Measurements from ENCODE around the gene IMPA2. TPM values are rescaled to one million over a fixed set of nuclear protein-coding genes. Genes with fewer than 3 reads are reported as not detected.

IMPA2 gene
- polyA plus RNA-seq, 1 donor: 34.8 TPM

- H3K4me3 ChIP-seq (ENCODE audit: low read length): no peak overlapping the region
- WGBS (ENCODE audit: insufficient coverage, low lambda C conversion rate): no CpG with 5 or more reads among the region's 8 CpGs
- no peak for DNase-seq
- H3K4me1 ChIP-seq (ENCODE audit: control insufficient read depth, insufficient read depth, low read length): peaks cover 8% of the 10 kb centered on the region
- H3K36me3 ChIP-seq (ENCODE audit: control insufficient read depth, insufficient read depth, low read length): peaks cover 3% of the 10 kb centered on the region
- no peaks in the 10 kb centered on the region for H3K27me3 ChIP-seq (ENCODE audit: control insufficient read depth, insufficient read depth, low read length)
- H3K9me3 ChIP-seq (ENCODE audit: control insufficient read depth, low read depth, low read length): no peaks in the 10 kb centered on the region
- H3K27ac ChIP-seq (ENCODE audit: low read length): no peak overlapping the region
These were observed 7.9 kb downstream of the IMPA2 start for GRCh38 chr18:11989174-11989573.

- Histone ChIP-seq H3K9me3 (ENCODE audit: control insufficient read depth, low read depth, low read length) (no peaks in the 10 kb centered on the region), H3K4me3 (ENCODE audit: low read length) (no peak overlapping the region), H3K36me3 (ENCODE audit: control insufficient read depth, insufficient read depth, low read length) (peaks cover 3% of the 10 kb centered on the region), H3K4me1 (ENCODE audit: control insufficient read depth, insufficient read depth, low read length) (peaks cover 16% of the 10 kb centered on the region), H3K27me3 (ENCODE audit: control insufficient read depth, insufficient read depth, low read length) (no peaks in the 10 kb centered on the region), H3K27ac (ENCODE audit: low read length) (peak overlapping the region; percentile 3)
- no peak for DNase-seq
- no CpG with 5 or more reads among the region's 6 CpGs for WGBS (ENCODE audit: insufficient coverage, low lambda C conversion rate)
These were observed 8.7 kb downstream of the IMPA2 start for GRCh38 chr18:11989966-11990380.

- Histone ChIP-seq H3K4me3 (ENCODE audit: low read length) (no peak overlapping the region), H3K36me3 (ENCODE audit: control insufficient read depth, insufficient read depth, low read length) (peaks cover 3% of the 10 kb centered on the region), H3K27me3 (ENCODE audit: control insufficient read depth, insufficient read depth, low read length) (no peaks in the 10 kb centered on the region), H3K27ac (ENCODE audit: low read length) (no peak overlapping the region), H3K9me3 (ENCODE audit: control insufficient read depth, low read depth, low read length) (no peaks in the 10 kb centered on the region), H3K4me1 (ENCODE audit: control insufficient read depth, insufficient read depth, low read length) (peaks cover 20% of the 10 kb centered on the region)
- no peak for DNase-seq
- WGBS (ENCODE audit: insufficient coverage, low lambda C conversion rate): no CpG with 5 or more reads among the region's 9 CpGs
These were observed 9.2 kb downstream of the IMPA2 start for GRCh38 chr18:11990539-11990938.

GRCh38 chr18:11991021-11991795 lies 9.9 kb downstream of the IMPA2 start:
- Histone ChIP-seq H3K4me3 (ENCODE audit: low read length) (no peak overlapping the region), H3K4me1 (ENCODE audit: control insufficient read depth, insufficient read depth, low read length) (peaks cover 25% of the 10 kb centered on the region), H3K27ac (ENCODE audit: low read length) (no peak overlapping the region), H3K27me3 (ENCODE audit: control insufficient read depth, insufficient read depth, low read length) (no peaks in the 10 kb centered on the region), H3K36me3 (ENCODE audit: control insufficient read depth, insufficient read depth, low read length) (no peaks in the 10 kb centered on the region), H3K9me3 (ENCODE audit: control insufficient read depth, low read depth, low read length) (no peaks in the 10 kb centered on the region)
- no peak for DNase-seq
- no CpG with 5 or more reads among the region's 19 CpGs for WGBS (ENCODE audit: insufficient coverage, low lambda C conversion rate)

GRCh38 chr18:11992096-11992790 lies 10.9 kb downstream of the IMPA2 start:
- Histone ChIP-seq H3K9me3 (ENCODE audit: control insufficient read depth, low read depth, low read length) (no peaks in the 10 kb centered on the region), H3K36me3 (ENCODE audit: control insufficient read depth, insufficient read depth, low read length) (no peaks in the 10 kb centered on the region), H3K27ac (ENCODE audit: low read length) (no peak overlapping the region), H3K4me3 (ENCODE audit: low read length) (no peak overlapping the region), H3K27me3 (ENCODE audit: control insufficient read depth, insufficient read depth, low read length) (no peaks in the 10 kb centered on the region), H3K4me1 (ENCODE audit: control insufficient read depth, insufficient read depth, low read length) (peaks cover 25% of the 10 kb centered on the region)
- DNase-seq: no peak
- WGBS (ENCODE audit: insufficient coverage, low lambda C conversion rate): no CpG with 5 or more reads among the region's 12 CpGs

- Histone ChIP-seq H3K9me3 (ENCODE audit: control insufficient read depth, low read depth, low read length) (no peaks in the 10 kb centered on the region), H3K27me3 (ENCODE audit: control insufficient read depth, insufficient read depth, low read length) (no peaks in the 10 kb centered on the region), H3K4me1 (ENCODE audit: control insufficient read depth, insufficient read depth, low read length) (peaks cover 27% of the 10 kb centered on the region), H3K36me3 (ENCODE audit: control insufficient read depth, insufficient read depth, low read length) (no peaks in the 10 kb centered on the region), H3K4me3 (ENCODE audit: low read length) (no peak overlapping the region), H3K27ac (ENCODE audit: low read length) (peak overlapping the region; percentile 76)
- no CpG with 5 or more reads among the region's 11 CpGs for WGBS (ENCODE audit: insufficient coverage, low lambda C conversion rate)
- DNase-seq: no peak
These were observed 12.1 kb downstream of the IMPA2 start for GRCh38 chr18:11993264-11993916.

- Histone ChIP-seq H3K4me1 (ENCODE audit: control insufficient read depth, insufficient read depth, low read length) (peaks cover 28% of the 10 kb centered on the region), H3K9me3 (ENCODE audit: control insufficient read depth, low read depth, low read length) (no peaks in the 10 kb centered on the region), H3K27ac (ENCODE audit: low read length) (peak overlapping the region; percentile 76), H3K27me3 (ENCODE audit: control insufficient read depth, insufficient read depth, low read length) (no peaks in the 10 kb centered on the region), H3K4me3 (ENCODE audit: low read length) (no peak overlapping the region), H3K36me3 (ENCODE audit: control insufficient read depth, insufficient read depth, low read length) (no peaks in the 10 kb centered on the region)
- DNase-seq: peak; percentile 82 to 91
- no CpG with 5 or more reads among the region's 4 CpGs for WGBS (ENCODE audit: insufficient coverage, low lambda C conversion rate)
These were observed 13.0 kb downstream of the IMPA2 start for GRCh38 chr18:11994336-11994702.

- H3K36me3 ChIP-seq (ENCODE audit: control insufficient read depth, insufficient read depth, low read length): no peaks in the 10 kb centered on the region
- H3K4me1 ChIP-seq (ENCODE audit: control insufficient read depth, insufficient read depth, low read length): peaks cover 34% of the 10 kb centered on the region
- peak overlapping the region; percentile 76 for H3K27ac ChIP-seq (ENCODE audit: low read length)
- WGBS (ENCODE audit: insufficient coverage, low lambda C conversion rate): no CpG with 5 or more reads among the region's 11 CpGs
- H3K27me3 ChIP-seq (ENCODE audit: control insufficient read depth, insufficient read depth, low read length): no peaks in the 10 kb centered on the region
- H3K9me3 ChIP-seq (ENCODE audit: control insufficient read depth, low read depth, low read length): no peaks in the 10 kb centered on the region
- peak in 1 of 2 donors; percentile 63 for DNase-seq
- no peak overlapping the region for H3K4me3 ChIP-seq (ENCODE audit: low read length)
These were observed 13.6 kb downstream of the IMPA2 start for GRCh38 chr18:11994703-11995444.

- no peak overlapping the region for H3K4me3 ChIP-seq (ENCODE audit: low read length)
- H3K27me3 ChIP-seq (ENCODE audit: control insufficient read depth, insufficient read depth, low read length): no peaks in the 10 kb centered on the region
- no peaks in the 10 kb centered on the region for H3K36me3 ChIP-seq (ENCODE audit: control insufficient read depth, insufficient read depth, low read length)
- H3K9me3 ChIP-seq (ENCODE audit: control insufficient read depth, low read depth, low read length): no peaks in the 10 kb centered on the region
- DNase-seq: peak; percentile 61 to 75
- peaks cover 36% of the 10 kb centered on the region for H3K4me1 ChIP-seq (ENCODE audit: control insufficient read depth, insufficient read depth, low read length)
- H3K27ac ChIP-seq (ENCODE audit: low read length): peak overlapping the region; percentile 76
- WGBS (ENCODE audit: insufficient coverage, low lambda C conversion rate): 44% methylated on average over 1 of the region's 9 CpGs
These were observed 14.3 kb downstream of the IMPA2 start for GRCh38 chr18:11995445-11996189.
